Stomach (tissue), 4 donors: ENCODE results near the gene MTCL1.

Experiments used
- EP300 ChIP-seq: sonication (generic); formaldehyde crosslinking; IDR thresholded peaks from one replicate; pipeline ENCODE4 v1.6.1; 2017; ENCODE audit warnings: antibody characterized with exemption
- POLR2A ChIP-seq, 4 donors: fragments of 450-650 bp; IDR thresholded peaks; one replicate each; pipeline ENCODE4 v1.6.1; 2016; ENCODE audit warnings: antibody characterized with exemption in 4 of 4, control low read depth in 2 of 4, mild to moderate bottlenecking in 1 of 4, moderate library complexity in 1 of 4
- POLR2AphosphoS5 ChIP-seq, 3 donors: sonication (generic); formaldehyde crosslinking; IDR thresholded peaks; one replicate each; pipeline ENCODE4 v1.6.1; 2016; ENCODE audit warnings: antibody characterized with exemption in 3 of 3
- TF ChIP-seq, protein P1 (sequence below), 7 experiments: fragments of 450-650 bp in 4 of 7; fragments of 200-600 bp in 3 of 7; sonication (generic) in 3 of 7; IDR thresholded peaks; one replicate each; pipeline ENCODE4 v1.5.1; 2016 to 2019; ENCODE audit warnings: antibody characterized with exemption in 7 of 7, control low read depth in 2 of 7, mild to moderate bottlenecking in 1 of 7

DNA sequence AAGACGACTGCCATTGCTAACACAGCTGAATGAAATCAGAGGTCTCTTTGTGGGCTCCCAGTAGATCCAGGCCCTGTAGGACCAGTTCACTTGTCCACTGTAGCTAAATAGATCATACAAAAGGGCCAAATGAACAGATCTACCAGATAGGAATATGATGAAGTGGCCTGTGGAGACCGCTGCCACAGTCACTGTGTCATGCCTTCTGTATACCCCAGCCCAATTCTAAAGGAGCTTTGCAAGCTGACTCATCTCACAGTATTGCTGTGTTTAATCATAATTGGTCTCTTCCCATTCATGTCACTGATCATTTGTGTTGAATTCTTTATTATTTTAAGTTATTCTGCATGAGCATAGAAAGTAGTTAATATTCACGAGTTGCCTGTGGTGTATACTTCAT, 125.8 kb downstream of the MTCL1 start:
- TF ChIP-seq, protein P1, sequence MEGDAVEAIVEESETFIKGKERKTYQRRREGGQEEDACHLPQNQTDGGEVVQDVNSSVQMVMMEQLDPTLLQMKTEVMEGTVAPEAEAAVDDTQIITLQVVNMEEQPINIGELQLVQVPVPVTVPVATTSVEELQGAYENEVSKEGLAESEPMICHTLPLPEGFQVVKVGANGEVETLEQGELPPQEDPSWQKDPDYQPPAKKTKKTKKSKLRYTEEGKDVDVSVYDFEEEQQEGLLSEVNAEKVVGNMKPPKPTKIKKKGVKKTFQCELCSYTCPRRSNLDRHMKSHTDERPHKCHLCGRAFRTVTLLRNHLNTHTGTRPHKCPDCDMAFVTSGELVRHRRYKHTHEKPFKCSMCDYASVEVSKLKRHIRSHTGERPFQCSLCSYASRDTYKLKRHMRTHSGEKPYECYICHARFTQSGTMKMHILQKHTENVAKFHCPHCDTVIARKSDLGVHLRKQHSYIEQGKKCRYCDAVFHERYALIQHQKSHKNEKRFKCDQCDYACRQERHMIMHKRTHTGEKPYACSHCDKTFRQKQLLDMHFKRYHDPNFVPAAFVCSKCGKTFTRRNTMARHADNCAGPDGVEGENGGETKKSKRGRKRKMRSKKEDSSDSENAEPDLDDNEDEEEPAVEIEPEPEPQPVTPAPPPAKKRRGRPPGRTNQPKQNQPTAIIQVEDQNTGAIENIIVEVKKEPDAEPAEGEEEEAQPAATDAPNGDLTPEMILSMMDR (IDR thresholded peaks at IDR 0.05), result no peak
- no peak for TF ChIP-seq POLR2AphosphoS5 (IDR thresholded peaks at IDR 0.05)
- TF ChIP-seq POLR2A (IDR thresholded peaks at IDR 0.05), result no peak
- no peak for TF ChIP-seq EP300
